ENCODE measurements around the gene HBA1. TPM values are rescaled to one million over a fixed set of nuclear protein-coding genes. Genes with fewer than 3 reads are reported as not detected.
"Not testable (repeated sequence)": the region's sequence is repeated elsewhere in the genome, so short reads cannot be mapped to it uniquely, and the experiment has no call there.

HBA1 gene
- total RNA-seq, 4 donors from 2014 or later = 72.4 to 906 (median 98.6) TPM; not detected in 1

GRCh38 chr16:175011-175949 lies 1.2 kb upstream of the HBA1 start:
- DNase-seq (ENCODE audit: extremely low spot score) = no peak
- no peak overlapping the region for H3K4me3 ChIP-seq
- H3K9me3 ChIP-seq = no peaks in the 10 kb centered on the region
- no peak overlapping the region for H3K27ac ChIP-seq (replicated peaks in 1 of 4)
- peaks cover 4 to 83% (median 51%) of the 10 kb centered on the region in 4 donors for H3K27me3 ChIP-seq
- no peaks in the 10 kb centered on the region for H3K36me3 ChIP-seq
- peaks cover 6 to 18% (median 17%) of the 10 kb centered on the region in 4 donors for H3K4me1 ChIP-seq
- 44% methylated on average over 7 of the region's 8 CpGs for WGBS
- no peak for TF ChIP-seq POLR2A (IDR thresholded peaks at IDR 0.05; ENCODE audit: low read depth)
- TF ChIP-seq POLR2AphosphoS5 (IDR thresholded peaks at IDR 0.05) = no peak
- TF ChIP-seq EP300 (IDR thresholded peaks at IDR 0.05) = no peak
- TF ChIP-seq CTCF (IDR thresholded peaks at IDR 0.05) = no peak
- intact Hi-C loops (cut with DNase I) = no loop called here

GRCh38 chr16:176006-176405 lies 474 bp upstream of the HBA1 start:
- intact Hi-C loops (cut with DNase I) = not testable (repeated sequence)
- peaks cover 4 to 83% (median 53%) of the 10 kb centered on the region in 4 donors for H3K27me3 ChIP-seq

GRCh38 chr16:177394-177822 lies 928 bp downstream of the HBA1 start:
- H3K36me3 ChIP-seq = no peaks in the 10 kb centered on the region
- no peak overlapping the region for H3K27ac ChIP-seq (replicated peaks in 1 of 4)
- H3K4me1 ChIP-seq = peaks cover 19 to 31% (median 31%) of the 10 kb centered on the region in 4 donors
- no peaks in the 10 kb centered on the region for H3K9me3 ChIP-seq
- intact Hi-C loops (cut with DNase I) = no loop called here
- H3K27me3 ChIP-seq = peaks cover 4 to 75% (median 47%) of the 10 kb centered on the region in 4 donors
- TF ChIP-seq EP300 (IDR thresholded peaks at IDR 0.05) (no peak), CTCF (IDR thresholded peaks at IDR 0.05) (no peak), POLR2A (IDR thresholded peaks at IDR 0.05; ENCODE audit: low read depth) (no peak), POLR2AphosphoS5 (IDR thresholded peaks at IDR 0.05) (no peak)
- DNase-seq (ENCODE audit: extremely low spot score) = no peak
- WGBS = 5% methylated on average over 10 of the region's 13 CpGs
- no peak overlapping the region for H3K4me3 ChIP-seq

More at GRCh38 chr16:176006-176405, 474 bp upstream of the HBA1 start:
- not testable (repeated sequence) for H3K36me3 ChIP-seq; H3K27ac ChIP-seq (replicated peaks in 1 of 4); H3K9me3 ChIP-seq; DNase-seq (ENCODE audit: extremely low spot score)
- H3K4me1 ChIP-seq = peaks cover 13 to 26% (median 24%) of the 10 kb centered on the region in 4 donors
- H3K4me3 ChIP-seq = peak overlapping the region in 2 of 4 donors; percentile 25 to 28
- no CpG with 5 or more reads among the region's 39 CpGs for WGBS

- 76% methylated on average over 10 of the region's 11 CpGs for WGBS
- H3K4me1 ChIP-seq = peaks cover 19 to 31% (median 31%) of the 10 kb centered on the region in 4 donors
- intact Hi-C loops (cut with DNase I) = no loop called here
- no peak overlapping the region for H3K27ac ChIP-seq (replicated peaks in 1 of 4)
- no peak overlapping the region for H3K4me3 ChIP-seq
- DNase-seq (ENCODE audit: extremely low spot score) = no peak
- H3K9me3 ChIP-seq = no peaks in the 10 kb centered on the region
- H3K27me3 ChIP-seq = peaks cover 4 to 75% (median 47%) of the 10 kb centered on the region in 4 donors
- TF ChIP-seq POLR2A (IDR thresholded peaks at IDR 0.05; ENCODE audit: low read depth) = no peak
- no peak for TF ChIP-seq POLR2AphosphoS5 (IDR thresholded peaks at IDR 0.05)
- no peak for TF ChIP-seq CTCF (IDR thresholded peaks at IDR 0.05)
- TF ChIP-seq EP300 (IDR thresholded peaks at IDR 0.05) = no peak
- H3K36me3 ChIP-seq = no peaks in the 10 kb centered on the region
Measured at GRCh38 chr16:177981-178667, 1.6 kb downstream of the HBA1 start.

- H3K27me3 ChIP-seq = peaks cover 4 to 70% (median 47%) of the 10 kb centered on the region in 4 donors
- WGBS = 93% methylated on average over 11 of the region's 11 CpGs
- no peaks in the 10 kb centered on the region for H3K9me3 ChIP-seq
- no peak overlapping the region for H3K4me3 ChIP-seq
- no peak for TF ChIP-seq POLR2A (IDR thresholded peaks at IDR 0.05; ENCODE audit: low read depth)
- no peak for DNase-seq (ENCODE audit: extremely low spot score)
- no peaks in the 10 kb centered on the region for H3K36me3 ChIP-seq
- no peak overlapping the region for H3K27ac ChIP-seq (replicated peaks in 1 of 4)
- H3K4me1 ChIP-seq = peaks cover 19 to 31% (median 31%) of the 10 kb centered on the region in 4 donors
- intact Hi-C loops (cut with DNase I) = no loop called here
Measured at GRCh38 chr16:178668-179015, 2.2 kb downstream of the HBA1 start.
